CD8-positive, alpha-beta memory T cell (primary cell): ENCODE results near the gene FAM53A. TPM values are rescaled to one million over a fixed set of nuclear protein-coding genes. Genes with fewer than 3 reads are reported as not detected.
"Not testable (repeated sequence)": the region's sequence is repeated elsewhere in the genome, so short reads cannot be mapped to it uniquely, and the experiment has no call there.

Experiments
- CTCF ChIA-PET: fragments of 350-600 bp; sonication (Branson Sonifier 250); formaldehyde crosslinking; loops from one replicate; lab custom pipeline; 2021; ENCODE audit warnings: antibody characterized with exemption; lab: Charles Lee
- POLR2A ChIA-PET: fragments of 350-600 bp; sonication (Branson Sonifier 250); formaldehyde crosslinking; loops from one replicate; lab custom pipeline; 2021; ENCODE audit warnings: antibody characterized with exemption; lab: Charles Lee
- DNase-seq, 5 donors: peaks; one replicate each; pipeline versions ENCODE4 v3.0.0 to v3.0.0-alpha.2; 2020 to 2022; ENCODE audit warnings: mixed read lengths in 1 of 5
- H3K27ac ChIP-seq: one replicate; pipeline ENCODE4 v1.7.0; 2013; ENCODE audit warnings: low read depth, mild to moderate bottlenecking, low read length, moderate library complexity
- H3K27me3 ChIP-seq: 2 replicates; pipeline ENCODE4 v1.7.0; 2013; ENCODE audit warnings: low read length, mild to moderate bottlenecking; ENCODE audit not compliant: insufficient read depth, poor library complexity, severe bottlenecking
- H3K36me3 ChIP-seq: 2 replicates; pipeline ENCODE4 v1.7.0; 2013; ENCODE audit warnings: mild to moderate bottlenecking, low read length, moderate library complexity; ENCODE audit not compliant: insufficient read depth
- H3K4me1 ChIP-seq: 2 replicates; pipeline ENCODE4 v1.7.0; 2013; ENCODE audit warnings: mild to moderate bottlenecking, low read length, moderate library complexity; ENCODE audit not compliant: insufficient read depth
- H3K4me3 ChIP-seq: 2 replicates; pipeline ENCODE4 v1.7.0; 2013; ENCODE audit warnings: mild to moderate bottlenecking, low read length
- H3K9me3 ChIP-seq: 2 replicates; pipeline ENCODE4 v1.7.0; 2013; ENCODE audit warnings: mild to moderate bottlenecking, low read length
- H3K27ac Mint-ChIP-seq, 8 donors: one replicate each; pipeline ENCODE4 v1.8.0; 2020 to 2021; ENCODE audit warnings: mixed read lengths in 8 of 8, mild to moderate bottlenecking in 6 of 8, inconsistent platforms in 3 of 8, moderate library complexity in 3 of 8
- H3K27me3 Mint-ChIP-seq, 2 donors: one replicate each; pipeline ENCODE4 v1.8.0; 2020 to 2021; ENCODE audit warnings: mixed read lengths in 2 of 2, mild to moderate bottlenecking in 1 of 2, moderate library complexity in 1 of 2
- H3K36me3 Mint-ChIP-seq, 3 donors: one replicate each; pipeline ENCODE4 v1.8.0; 2020 to 2021; ENCODE audit warnings: mixed read lengths in 3 of 3, inconsistent platforms in 1 of 3, mild to moderate bottlenecking in 1 of 3
- H3K4me1 Mint-ChIP-seq, 3 donors: one replicate each; pipeline ENCODE4 v1.8.0; 2020 to 2021; ENCODE audit warnings: mixed read lengths in 3 of 3, inconsistent platforms in 1 of 3, mild to moderate bottlenecking in 1 of 3
- H3K4me3 Mint-ChIP-seq, 7 donors: one replicate each; pipeline ENCODE4 v1.8.0; 2020 to 2021; ENCODE audit warnings: mixed read lengths in 7 of 7, mild to moderate bottlenecking in 6 of 7, moderate library complexity in 4 of 7, inconsistent platforms in 2 of 7
- H3K9me3 Mint-ChIP-seq, 5 donors: one replicate each; pipeline ENCODE4 v1.8.0; 2020 to 2022; ENCODE audit warnings: mixed read lengths in 5 of 5, mild to moderate bottlenecking in 3 of 5, moderate library complexity in 2 of 5, inconsistent platforms in 1 of 5
- polyA plus RNA-seq: library from polyadenylated mRNA; unstranded; fragments of 300-500 nt; fragmentation: Illumina TruSeq; gene quantifications from one replicate; pipeline ENCODE4 v1.2.3, GENCODE V29; 2021
- total RNA-seq, 2 experiments: library from RNA; stranded (reverse); gene quantifications; one replicate each; pipeline ENCODE4 v1.2.3, GENCODE V29; 2021

Gene FAM53A
- total and polyA plus RNA-seq, 3 experiments from 2014 or later: 0.82 to 1.9 (median 1.5) TPM

GRCh38 chr4:1676605-1677525 is 7.2 kb downstream of the FAM53A start:
- CTCF ChIA-PET: no interaction called here
- H3K4me1 Mint-ChIP-seq: no peaks in the 10 kb centered on the region
- DNase-seq: no peak

GRCh38 chr4:1675802-1676137 is 8.3 kb downstream of the FAM53A start:
- Histone ChIP-seq H3K9me3 (no peaks in the 10 kb centered on the region), H3K27me3 (no peaks in the 10 kb centered on the region), H3K4me1 (no peaks in the 10 kb centered on the region), H3K4me3 (no peak overlapping the region), H3K36me3 (no peaks in the 10 kb centered on the region), H3K27ac (no peak overlapping the region)
- Mint-ChIP-seq H3K27ac (no peak overlapping the region), H3K27me3 (peaks cover 0 to 3% of the 10 kb centered on the region in 2 donors), H3K4me1 (no peaks in the 10 kb centered on the region), H3K36me3 (no peaks in the 10 kb centered on the region), H3K9me3 (no peaks in the 10 kb centered on the region), H3K4me3 (no peak overlapping the region)
- POLR2A ChIA-PET: no interaction called here
- no peak for DNase-seq
- CTCF ChIA-PET: no interaction called here

More at GRCh38 chr4:1676605-1677525, 7.2 kb downstream of the FAM53A start:
- no peaks in the 10 kb centered on the region for H3K9me3 ChIP-seq
- Mint-ChIP-seq H3K36me3 (no peaks in the 10 kb centered on the region), H3K27me3 (peaks cover 0 to 3% of the 10 kb centered on the region in 2 donors), H3K27ac (no peak overlapping the region), H3K9me3 (no peaks in the 10 kb centered on the region), H3K4me3 (no peak overlapping the region)
- H3K36me3 ChIP-seq: no peaks in the 10 kb centered on the region
- H3K27ac ChIP-seq: no peak overlapping the region
- no peaks in the 10 kb centered on the region for H3K4me1 ChIP-seq
- H3K27me3 ChIP-seq: no peaks in the 10 kb centered on the region
- POLR2A ChIA-PET: no interaction called here
- H3K4me3 ChIP-seq: no peak overlapping the region

- no peak overlapping the region for H3K27ac ChIP-seq
- ChIA-PET POLR2A (no interaction called here), CTCF (no interaction called here)
- H3K36me3 ChIP-seq: no peaks in the 10 kb centered on the region
- H3K4me3 ChIP-seq: no peak overlapping the region
- Mint-ChIP-seq H3K9me3 (no peaks in the 10 kb centered on the region), H3K4me3 (no peak overlapping the region), H3K4me1 (no peaks in the 10 kb centered on the region), H3K27me3 (peaks cover 0 to 3% of the 10 kb centered on the region in 2 donors), H3K27ac (no peak overlapping the region), H3K36me3 (no peaks in the 10 kb centered on the region)
- H3K4me1 ChIP-seq: no peaks in the 10 kb centered on the region
- H3K27me3 ChIP-seq: no peaks in the 10 kb centered on the region
- DNase-seq: no peak
- H3K9me3 ChIP-seq: no peaks in the 10 kb centered on the region
Observed at GRCh38 chr4:1675136-1675801, 8.8 kb downstream of the FAM53A start.

DNA sequence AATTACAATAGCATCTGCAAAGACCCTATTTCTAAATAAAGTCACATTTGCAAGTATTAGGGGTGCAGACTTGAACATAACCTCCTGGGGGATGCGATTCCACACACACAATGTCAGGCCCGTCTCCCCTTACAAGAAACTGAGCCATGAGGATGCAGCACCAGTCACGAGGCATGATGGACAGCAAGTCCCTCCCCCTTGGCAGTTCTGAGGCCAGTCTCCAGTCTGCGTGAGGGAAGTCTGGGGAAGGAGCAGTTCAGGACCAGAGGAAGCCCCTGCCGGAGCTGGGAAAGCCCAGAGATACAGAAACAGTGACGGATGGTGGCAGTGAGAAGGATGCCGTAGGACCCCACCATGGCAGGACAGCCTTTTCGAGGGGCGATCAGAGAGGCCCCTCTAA is 9.4 kb downstream of the FAM53A start:
- no peak overlapping the region for H3K4me3 ChIP-seq

DNA sequence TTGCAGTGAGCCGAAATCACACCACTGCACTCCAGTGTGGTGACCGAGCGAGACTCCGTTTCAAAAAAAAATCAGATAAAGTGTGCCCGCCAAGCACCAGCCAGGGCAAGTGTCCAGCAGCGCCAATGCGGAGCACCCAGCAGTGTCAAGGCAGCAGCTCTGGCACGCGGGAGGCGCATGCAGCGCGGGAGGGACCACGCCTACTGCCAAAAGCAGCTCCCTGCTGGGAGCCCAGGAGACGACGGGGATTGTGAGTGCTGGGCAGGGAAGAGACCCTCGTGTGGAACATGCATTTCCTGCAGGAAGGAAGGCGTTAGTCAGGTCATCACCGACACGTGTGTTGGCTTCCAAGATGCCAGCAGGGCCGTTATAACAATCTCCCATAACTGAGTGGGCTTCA is 10.4 kb downstream of the FAM53A start:
- DNase-seq: no peak
- ChIA-PET CTCF (interaction anchor here (0.9 kb wide), 1 partner anchor 20 kb away, joined by 3 read pairs; no protein-coding TSS in a partner anchor), POLR2A (no interaction called here)
- H3K36me3 Mint-ChIP-seq: no peaks in the 10 kb centered on the region
- H3K27ac ChIP-seq: no peak overlapping the region
- no peaks in the 10 kb centered on the region for H3K9me3 ChIP-seq
- no peaks in the 10 kb centered on the region for H3K36me3 ChIP-seq
- no peaks in the 10 kb centered on the region for H3K9me3 Mint-ChIP-seq
- peaks cover 0 to 3% of the 10 kb centered on the region in 2 donors for H3K27me3 Mint-ChIP-seq
- no peak overlapping the region for H3K27ac Mint-ChIP-seq
- no peaks in the 10 kb centered on the region for H3K4me1 Mint-ChIP-seq
- no peak overlapping the region for H3K4me3 Mint-ChIP-seq
- H3K27me3 ChIP-seq: no peaks in the 10 kb centered on the region
- H3K4me1 ChIP-seq: no peaks in the 10 kb centered on the region
- no peak overlapping the region for H3K4me3 ChIP-seq

More for the DNA sequence above, 9.4 kb downstream of the FAM53A start:
- Mint-ChIP-seq H3K27ac (no peak overlapping the region), H3K4me3 (no peak overlapping the region), H3K27me3 (peaks cover 0 to 3% of the 10 kb centered on the region in 2 donors), H3K9me3 (no peaks in the 10 kb centered on the region), H3K36me3 (no peaks in the 10 kb centered on the region), H3K4me1 (no peaks in the 10 kb centered on the region)
- Histone ChIP-seq H3K36me3 (no peaks in the 10 kb centered on the region), H3K27me3 (no peaks in the 10 kb centered on the region), H3K27ac (no peak overlapping the region), H3K4me1 (no peaks in the 10 kb centered on the region), H3K9me3 (no peaks in the 10 kb centered on the region)
- no peak for DNase-seq
- ChIA-PET POLR2A (no interaction called here), CTCF (interaction anchor here (0.9 kb wide), 1 partner anchor 19 kb away, joined by 3 read pairs; no protein-coding TSS in a partner anchor)

GRCh38 chr4:1671011-1671410 is 13.1 kb downstream of the FAM53A start:
- H3K4me1 ChIP-seq, H3K9me3 Mint-ChIP-seq, H3K36me3 ChIP-seq, H3K4me3 ChIP-seq, H3K27me3 Mint-ChIP-seq, H3K4me3 Mint-ChIP-seq, DNase-seq, H3K4me1 Mint-ChIP-seq, H3K27me3 ChIP-seq, H3K27ac ChIP-seq, POLR2A ChIA-PET, H3K9me3 ChIP-seq, H3K36me3 Mint-ChIP-seq, H3K27ac Mint-ChIP-seq: not testable (repeated sequence)
- CTCF ChIA-PET: interaction anchor here (0.9 kb wide), 1 partner anchor 81 kb away, joined by 3 read pairs; no protein-coding TSS in a partner anchor

- Mint-ChIP-seq H3K27me3 (peaks cover 0 to 3% of the 10 kb centered on the region in 2 donors), H3K36me3 (no peaks in the 10 kb centered on the region), H3K4me3 (no peak overlapping the region), H3K27ac (no peak overlapping the region), H3K4me1 (no peaks in the 10 kb centered on the region), H3K9me3 (no peaks in the 10 kb centered on the region)
- ChIA-PET POLR2A (no interaction called here), CTCF (interaction anchor here (0.9 kb wide), 1 partner anchor 80 kb away, joined by 3 read pairs; no protein-coding TSS in a partner anchor)
- Histone ChIP-seq H3K36me3 (no peaks in the 10 kb centered on the region), H3K4me1 (no peaks in the 10 kb centered on the region), H3K27ac (no peak overlapping the region), H3K4me3 (no peak overlapping the region), H3K9me3 (no peaks in the 10 kb centered on the region), H3K27me3 (no peaks in the 10 kb centered on the region)
- DNase-seq: no peak
Observed at GRCh38 chr4:1670279-1670678, 13.8 kb downstream of the FAM53A start.

DNA sequence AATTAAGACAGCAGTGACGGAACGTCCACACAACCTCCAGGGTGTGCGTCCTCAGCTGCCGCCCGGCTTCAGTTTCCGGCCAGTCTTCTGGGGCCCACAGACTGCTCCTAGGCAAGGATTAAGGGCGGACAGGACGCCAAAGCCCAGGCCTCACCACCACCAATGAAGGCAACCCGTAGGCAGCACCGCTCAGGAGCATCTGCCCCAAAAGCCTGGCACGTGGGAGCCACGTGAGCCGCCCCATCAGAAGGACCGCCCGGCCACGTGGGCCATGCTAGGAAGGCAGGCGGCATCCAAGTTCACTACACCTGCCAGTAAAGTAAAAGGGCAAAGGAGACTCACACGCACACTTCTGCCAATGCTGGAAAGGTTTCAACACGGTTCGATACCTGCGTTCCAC is 14.3 kb downstream of the FAM53A start:
- no peak overlapping the region for H3K4me3 Mint-ChIP-seq
- Histone ChIP-seq H3K27ac (no peak overlapping the region), H3K36me3 (no peaks in the 10 kb centered on the region), H3K27me3 (no peaks in the 10 kb centered on the region), H3K4me3 (no peak overlapping the region), H3K4me1 (no peaks in the 10 kb centered on the region), H3K9me3 (no peaks in the 10 kb centered on the region)
- peaks cover 0 to 2% of the 10 kb centered on the region in 2 donors for H3K27me3 Mint-ChIP-seq
- no peaks in the 10 kb centered on the region for H3K36me3 Mint-ChIP-seq
- ChIA-PET CTCF (no interaction called here), POLR2A (no interaction called here)
- no peaks in the 10 kb centered on the region for H3K4me1 Mint-ChIP-seq
- H3K9me3 Mint-ChIP-seq: no peaks in the 10 kb centered on the region
- DNase-seq: no peak
- H3K27ac Mint-ChIP-seq: no peak overlapping the region
